IPS-NIHi7 (cell line): ENCODE results near the gene TMEM178B.

Experiments
- DNase-seq: peaks from one replicate; pipeline ENCODE4 v3.0.0; 2012; ENCODE audit warnings: mixed read lengths; ENCODE audit errors: extremely low spot score

TMEM178B gene

DNA sequence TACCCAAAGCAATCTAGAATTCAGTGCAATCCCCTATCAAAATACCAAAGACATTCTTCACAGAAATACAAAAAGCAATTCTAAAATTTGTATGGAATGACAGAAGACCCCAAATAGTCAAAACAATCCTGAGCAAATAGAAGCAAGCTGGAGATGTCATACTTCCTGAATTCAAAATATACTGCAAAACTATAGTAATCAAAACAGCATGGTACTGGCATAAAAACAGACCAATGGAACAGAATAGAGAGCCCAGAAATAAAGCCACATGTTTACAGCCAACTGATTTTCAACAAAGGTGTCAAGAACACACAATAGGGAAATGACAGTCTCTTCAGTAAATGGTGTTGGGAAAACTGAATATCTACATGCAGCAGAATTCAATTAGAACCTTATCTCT lies 353.3 kb downstream of the TMEM178B start:
- DNase-seq = no peak

DNA sequence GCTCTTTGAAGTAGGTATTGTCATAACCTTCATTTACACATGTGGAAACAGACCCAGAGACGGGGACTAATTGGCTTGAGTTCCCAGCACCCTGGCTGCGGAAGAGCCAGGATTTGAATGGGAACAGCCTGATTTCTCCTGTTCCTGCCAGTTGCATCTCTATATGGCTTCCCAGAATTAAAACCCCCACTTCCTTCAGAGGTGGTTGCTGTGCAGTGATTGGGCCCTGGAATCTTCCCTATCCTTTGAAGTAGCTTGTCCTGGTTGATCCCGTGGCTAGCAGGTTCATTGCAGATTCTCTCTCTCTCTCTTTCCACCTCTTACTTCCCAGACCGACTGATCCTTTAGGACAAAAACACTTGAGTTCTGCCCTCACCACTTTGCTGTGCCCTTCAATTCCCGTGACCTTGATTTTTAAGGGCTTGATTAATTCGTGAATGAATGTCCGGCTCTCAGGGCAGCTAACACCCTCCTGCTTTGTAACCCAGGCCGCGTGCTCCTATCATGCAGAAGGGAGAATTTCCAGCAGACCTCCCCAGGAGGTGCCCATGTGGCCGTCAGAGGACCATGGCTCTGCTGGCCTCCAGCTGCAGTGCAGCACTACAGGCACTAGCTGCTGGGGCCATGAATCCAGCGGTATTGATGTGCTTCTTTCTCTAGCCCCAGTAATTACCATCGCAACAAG lies 356.7 kb downstream of the TMEM178B start:
- DNase-seq = peak; percentile 61

DNA sequence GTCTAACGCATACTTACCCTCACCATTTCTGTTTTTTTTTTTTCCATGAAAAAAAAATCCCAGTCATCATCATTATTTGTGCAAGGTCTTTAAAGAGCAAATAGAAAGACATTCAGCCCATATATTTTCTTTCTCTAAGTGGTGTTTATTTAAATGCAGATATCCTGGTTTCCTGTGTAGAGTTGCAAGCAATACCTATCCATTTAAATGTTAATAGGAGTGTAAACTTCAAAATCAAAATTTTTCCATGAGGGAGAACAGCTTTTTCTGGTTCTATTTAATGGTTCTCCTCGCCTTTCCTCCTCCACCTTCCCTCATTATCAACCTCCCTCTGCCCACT lies 357.2 kb downstream of the TMEM178B start:
- no peak for DNase-seq

DNA sequence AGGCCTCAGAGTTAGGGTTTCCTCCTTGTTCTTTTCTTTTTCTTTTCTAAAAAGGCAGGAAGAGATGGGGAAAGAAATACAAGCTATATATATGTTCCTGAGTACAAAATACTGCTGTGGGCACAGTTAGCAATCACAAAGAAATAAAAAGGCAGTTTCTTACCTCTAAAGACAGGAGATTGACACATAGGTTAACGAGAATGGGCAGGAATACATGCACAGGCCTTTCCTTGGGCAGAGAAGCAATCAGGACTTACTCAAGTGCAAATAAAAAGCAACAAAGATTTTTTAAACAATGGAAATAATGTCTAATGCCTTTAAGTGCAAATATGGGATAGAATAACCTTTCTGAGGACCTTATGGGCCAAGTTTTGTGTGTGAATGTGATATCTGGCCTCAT lies 357.8 kb downstream of the TMEM178B start:
- DNase-seq = no peak

DNA sequence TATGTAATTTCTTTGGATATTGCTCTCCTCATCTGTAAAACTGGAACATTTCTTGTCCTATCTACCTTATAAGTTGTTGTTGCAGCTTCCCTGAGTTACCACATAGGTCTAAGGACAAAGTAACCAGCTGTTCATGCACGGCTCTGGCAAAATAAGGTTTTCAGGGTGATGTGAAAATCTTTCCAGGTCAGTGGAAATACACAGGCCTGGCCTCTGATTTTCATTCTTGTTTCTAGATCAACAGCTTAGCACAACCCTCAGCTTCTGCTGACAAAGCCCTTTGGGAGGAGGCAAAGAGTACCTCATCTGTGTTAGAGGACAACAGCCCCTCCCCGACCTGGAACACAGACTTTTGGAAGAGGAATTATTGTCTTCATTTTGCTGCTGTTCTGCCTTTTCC lies 359.8 kb downstream of the TMEM178B start:
- no peak for DNase-seq

DNA sequence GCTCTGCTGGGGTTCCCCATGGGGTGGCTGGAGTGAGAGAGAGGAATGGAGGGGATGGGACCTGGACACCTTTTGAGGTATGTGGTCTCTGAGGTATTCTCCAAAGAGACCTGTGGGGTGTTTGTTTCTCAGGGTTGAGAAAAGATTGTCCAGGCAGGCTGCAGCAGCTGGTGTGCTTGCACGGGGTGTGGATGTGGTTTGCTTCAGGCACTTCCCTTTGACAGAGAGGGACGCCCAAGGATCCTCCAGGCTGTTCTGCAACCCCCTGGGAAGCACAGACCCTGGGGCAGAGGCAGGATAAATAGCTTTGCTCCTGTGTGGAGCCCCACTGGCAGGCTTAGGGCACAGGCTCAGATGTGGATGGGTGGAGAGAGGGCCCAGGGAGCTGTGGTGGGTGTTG lies 362.3 kb downstream of the TMEM178B start:
- no peak for DNase-seq

DNA sequence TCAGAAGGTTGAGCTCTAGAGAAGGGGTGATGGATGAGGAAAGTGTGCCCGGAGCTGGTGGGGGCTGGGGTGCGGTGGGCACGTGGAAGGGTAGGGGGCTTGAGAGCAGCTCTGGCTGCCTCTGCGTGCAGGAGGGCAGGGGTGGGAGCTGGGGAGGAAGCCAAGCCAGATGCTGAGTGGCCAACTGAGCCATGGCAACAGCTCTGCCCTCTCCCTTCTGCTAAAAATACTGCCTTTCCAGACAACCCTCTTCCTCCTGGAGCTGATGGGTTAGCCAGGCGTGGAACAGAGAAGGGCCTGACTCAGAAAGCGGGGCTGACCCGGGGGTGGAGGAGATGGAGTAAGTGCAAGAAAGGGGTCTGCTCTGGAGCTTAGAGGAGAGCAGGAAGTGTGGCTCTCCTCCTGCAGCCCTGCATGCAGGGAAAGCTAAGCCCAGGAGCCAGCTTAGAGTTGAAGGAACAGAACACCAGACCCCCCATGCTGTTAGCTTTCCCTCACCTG lies 362.8 kb downstream of the TMEM178B start:
- DNase-seq = no peak

DNA sequence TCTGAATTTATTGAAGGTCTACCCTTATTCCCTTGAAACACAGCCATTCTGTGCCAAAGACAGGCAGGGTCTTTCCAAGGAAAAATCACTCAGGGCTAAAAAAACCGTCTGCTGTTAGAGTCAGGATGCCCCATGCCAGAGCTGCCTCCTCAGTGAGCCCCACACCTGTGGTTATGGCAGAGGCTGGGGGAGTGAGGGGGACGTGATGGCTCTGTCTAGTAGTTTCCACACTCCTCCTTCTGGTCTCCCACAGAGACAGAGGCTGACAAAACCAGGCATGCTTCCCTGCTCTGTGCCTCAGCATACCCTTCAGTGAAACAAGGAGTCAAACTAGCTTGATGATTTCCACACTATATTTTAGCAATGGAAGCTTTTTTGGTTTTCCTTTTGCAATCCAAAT lies 365.3 kb downstream of the TMEM178B start:
- DNase-seq = no peak

DNA sequence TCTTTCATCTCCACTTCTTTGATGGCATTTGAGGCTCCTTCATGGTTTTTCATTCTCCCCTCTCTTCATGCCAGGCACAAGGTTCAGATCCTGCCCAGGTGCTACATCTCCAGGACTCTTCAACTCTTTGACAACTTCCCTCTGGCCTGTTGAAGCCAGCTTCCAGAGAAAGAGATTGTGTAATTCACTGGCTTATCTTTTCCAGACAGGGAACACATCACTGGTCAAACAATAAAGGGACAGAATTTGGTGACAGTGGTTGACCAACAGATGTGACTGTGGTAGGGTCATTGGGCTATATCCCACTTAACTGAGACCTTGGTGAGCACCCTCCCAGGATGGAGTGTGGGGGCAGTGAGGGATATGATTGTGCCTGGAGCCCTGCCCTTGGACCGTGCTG lies 365.9 kb downstream of the TMEM178B start:
- DNase-seq = no peak

DNA sequence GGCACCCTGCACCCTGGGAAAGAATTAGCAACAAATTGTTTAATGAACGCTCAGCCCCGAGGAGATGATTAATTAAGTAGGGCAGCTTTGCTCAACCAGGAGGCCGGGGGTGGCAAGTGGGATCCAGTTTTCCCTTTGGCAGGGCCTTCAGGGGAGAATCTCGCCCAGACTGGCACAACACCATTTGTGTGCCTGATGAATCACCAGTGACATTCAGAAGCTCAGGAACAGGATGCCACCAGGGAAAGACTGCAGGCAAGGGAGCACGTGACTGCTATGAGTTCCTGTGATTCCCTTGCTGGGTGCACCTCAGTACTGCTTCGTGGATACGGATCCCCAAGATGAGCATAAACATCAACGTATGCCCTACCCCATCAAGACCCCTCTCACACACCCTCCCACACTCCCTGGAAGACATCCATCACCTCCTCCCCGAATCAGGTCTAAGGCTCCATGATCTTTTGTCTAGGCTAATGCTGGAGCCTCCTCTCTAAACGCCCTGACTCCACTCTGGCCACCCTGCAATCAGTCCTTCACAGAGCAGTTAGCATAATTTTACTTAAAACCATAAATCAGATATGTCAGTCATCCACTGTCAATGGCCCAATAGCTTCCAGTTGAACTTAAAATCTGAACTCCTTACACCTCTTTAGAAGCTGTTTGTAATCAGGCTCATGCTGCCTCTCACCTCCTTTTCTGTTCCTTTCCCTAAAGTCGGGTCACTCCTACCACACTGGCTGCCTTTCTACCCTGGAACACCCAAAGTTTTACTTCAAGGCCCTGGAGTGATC lies 368.2 kb downstream of the TMEM178B start:
- no peak for DNase-seq

DNA sequence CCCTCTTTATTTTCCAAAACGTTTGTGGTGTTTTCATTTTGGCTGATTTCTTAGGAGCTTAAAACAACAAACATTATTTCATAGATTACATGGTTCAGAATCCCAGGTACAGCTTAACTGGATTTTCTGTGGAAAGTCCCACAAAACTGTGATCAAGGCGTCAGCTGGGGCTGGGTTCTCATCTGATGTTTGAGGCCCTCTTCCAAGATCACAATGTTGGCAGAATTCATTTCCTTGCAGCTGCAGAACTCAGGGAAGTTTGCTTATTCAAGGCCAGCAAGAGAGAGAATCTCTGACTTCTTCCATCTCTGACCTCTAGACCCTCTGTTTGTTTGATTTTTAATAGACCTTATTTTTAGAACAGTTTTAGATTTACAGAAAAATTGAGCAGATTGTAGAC lies 368.9 kb downstream of the TMEM178B start:
- no peak for DNase-seq

DNA sequence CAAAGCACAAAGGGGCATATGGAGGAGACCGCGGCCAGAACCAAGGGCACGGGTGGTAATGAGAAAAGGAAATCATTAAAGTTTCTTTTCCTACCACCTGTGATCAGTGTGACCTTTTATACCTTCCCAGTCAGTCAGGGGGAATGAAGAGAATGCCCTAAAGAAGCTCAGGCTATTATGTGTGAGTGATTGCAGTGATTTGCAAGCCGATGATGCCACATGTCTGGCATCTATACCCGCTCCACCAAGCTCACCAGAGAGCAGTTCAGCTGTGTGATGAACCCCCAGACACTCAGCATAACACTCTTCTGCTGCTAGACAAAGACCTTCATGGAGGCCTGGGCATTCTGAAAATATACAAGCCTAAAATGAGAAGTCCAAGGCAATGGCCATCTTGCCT lies 371.1 kb downstream of the TMEM178B start:
- no peak for DNase-seq

DNA sequence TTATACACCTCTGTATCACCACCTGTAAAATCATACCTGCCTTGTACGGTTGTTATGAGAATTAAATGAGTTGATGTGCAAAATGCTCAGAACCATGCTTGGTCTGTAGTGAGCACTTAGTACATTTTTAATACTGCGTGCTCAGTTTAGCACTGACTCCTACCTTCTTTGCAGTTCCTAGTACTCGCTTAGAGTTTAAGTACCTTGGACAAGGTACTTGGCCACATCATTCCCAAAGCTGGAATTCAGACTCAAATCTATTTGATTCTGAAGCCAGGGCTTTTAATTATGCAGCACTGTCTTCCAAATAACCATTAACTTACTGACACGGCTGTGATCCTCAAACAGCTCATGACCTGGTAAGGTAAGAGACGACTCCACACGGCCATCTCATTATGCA lies 377.4 kb downstream of the TMEM178B start:
- DNase-seq = no peak

DNA sequence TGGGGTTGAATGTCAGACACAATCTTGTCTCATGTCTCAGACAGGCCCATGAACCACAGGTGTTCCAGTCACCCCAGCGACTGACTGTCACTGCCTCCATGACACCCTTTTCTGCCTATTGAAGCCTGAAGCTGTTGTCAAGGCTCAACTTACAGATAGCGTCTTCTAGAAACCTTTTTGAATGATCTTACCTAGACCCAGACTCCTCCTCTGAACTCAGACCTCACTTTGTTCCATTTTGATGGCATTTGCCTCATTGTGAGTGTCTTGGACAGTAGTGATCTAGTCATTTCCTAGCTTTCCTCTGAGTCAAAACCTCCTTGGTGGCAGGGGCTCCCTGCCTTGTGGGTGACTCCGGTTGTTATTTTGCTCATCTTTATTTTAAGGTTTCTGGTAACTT lies 379.0 kb downstream of the TMEM178B start:
- DNase-seq = no peak

DNA sequence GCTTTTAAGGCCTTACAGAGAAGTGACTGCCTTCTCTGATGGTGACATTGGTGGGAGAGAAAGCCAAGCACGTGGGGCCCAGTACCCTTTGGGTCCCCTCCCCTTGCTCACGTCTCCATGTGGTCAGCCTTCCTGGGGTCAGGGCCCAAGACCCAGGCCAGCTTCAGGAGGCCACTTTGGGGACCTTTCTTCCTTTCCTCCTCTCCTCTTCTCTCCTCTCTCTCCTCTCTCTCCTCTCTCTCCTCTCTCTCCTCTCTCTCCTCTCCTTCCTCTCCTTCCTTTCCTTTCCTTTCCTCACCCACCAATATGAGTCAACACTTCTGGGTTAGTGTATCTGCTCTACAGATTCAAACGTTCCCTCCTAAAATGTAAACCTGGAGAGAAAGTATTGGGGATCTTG lies 380.5 kb downstream of the TMEM178B start:
- DNase-seq = no peak

DNA sequence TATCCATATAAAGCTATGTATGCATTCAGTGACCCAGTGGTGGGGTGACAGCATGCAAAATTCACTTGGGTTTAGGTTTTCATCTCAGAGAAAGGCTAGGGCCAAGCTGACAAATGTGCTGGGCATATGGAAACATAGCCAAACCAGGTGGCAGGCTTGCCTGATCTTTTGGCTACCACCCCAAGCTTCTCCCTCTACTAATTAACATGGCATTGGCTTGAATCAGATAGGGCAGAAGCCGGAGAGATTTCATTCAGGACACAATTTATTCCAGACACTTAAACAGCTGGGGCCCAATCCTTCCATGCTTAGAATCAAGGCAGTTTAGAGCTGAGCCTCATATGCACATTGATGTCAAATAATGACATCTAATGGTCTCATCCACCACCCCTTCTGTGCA lies 381.9 kb downstream of the TMEM178B start:
- DNase-seq = no peak

DNA sequence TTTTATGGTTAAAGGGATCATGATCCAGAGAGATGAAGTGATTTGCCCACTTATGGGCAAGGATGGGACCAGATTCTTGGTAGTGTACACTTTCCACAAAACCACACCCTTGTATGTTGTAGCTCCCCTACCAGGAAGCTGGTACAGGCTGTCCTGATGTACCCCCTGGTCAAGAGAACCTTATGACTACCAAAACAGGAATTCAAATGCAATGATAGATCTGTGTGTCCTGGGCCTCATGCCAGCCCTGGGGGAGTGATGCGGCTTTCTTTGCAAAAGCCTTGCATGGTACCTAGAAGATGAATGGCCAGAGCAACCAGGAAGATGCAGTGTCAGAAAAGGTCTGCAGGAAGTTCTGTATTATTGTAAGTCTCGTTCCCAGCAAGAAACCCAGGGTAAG lies 382.4 kb downstream of the TMEM178B start:
- no peak for DNase-seq

DNA sequence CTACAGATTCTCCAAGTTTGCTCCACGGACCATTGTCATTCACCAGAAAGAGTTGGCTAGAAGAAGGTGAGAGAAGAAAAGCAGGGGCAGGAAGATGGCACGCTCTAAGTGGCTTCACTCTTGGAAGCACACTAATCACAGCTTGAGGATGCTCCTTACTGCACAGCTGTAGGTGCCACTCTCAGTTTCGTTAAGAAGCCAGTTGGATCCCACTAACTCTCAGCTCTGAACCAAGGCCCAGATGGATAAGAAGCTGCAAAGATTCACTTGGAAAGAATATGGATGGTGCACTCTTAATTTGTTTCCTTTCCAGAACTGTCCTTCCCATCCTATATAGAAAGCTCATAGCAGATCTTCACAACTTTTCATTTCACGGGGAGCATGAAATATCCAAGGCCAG lies 382.8 kb downstream of the TMEM178B start:
- no peak for DNase-seq

DNA sequence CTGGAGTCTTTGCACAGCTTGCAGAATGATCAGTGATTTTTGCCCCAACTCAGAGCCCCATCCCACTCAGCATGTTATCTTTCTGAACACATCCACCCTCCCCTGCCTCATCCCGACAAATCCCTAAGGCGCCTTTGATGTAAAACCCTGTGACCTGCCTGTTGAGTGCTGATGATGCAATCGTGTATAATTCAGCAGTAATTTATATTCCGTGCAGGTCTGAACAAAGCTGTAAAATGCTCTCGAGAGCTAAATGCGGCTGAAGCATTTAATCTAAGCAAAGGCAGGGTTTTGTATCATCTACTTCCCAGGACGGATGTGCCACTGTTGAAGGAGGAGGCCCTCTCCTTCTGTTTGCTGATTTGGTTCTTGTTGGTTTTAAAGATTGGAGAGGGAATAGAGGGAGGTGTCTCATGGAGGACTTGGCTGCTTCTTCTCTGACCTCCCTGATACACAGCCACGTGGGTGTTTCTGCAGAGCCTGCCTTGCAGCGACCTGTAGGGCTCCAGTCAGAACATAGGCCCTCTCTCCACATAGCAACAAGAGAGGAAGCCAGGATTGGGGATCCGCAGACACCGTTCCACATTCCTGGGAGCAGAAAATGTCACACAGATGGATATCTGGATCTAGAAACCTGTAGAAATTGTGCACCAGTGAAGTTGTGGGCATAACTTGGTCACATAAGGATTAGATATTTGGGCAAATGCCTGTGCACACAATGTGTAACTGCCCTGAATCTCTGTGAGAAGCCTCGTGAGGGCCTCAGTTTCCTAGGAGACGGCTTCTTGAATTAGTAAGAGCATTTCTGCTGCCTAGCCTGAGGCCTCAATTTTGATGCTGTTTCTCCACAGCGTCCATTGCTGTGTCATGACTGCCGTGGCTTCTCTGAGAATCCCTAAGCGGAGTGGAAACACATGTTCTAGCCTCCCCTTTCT lies 387.2 kb downstream of the TMEM178B start:
- no peak for DNase-seq

DNA sequence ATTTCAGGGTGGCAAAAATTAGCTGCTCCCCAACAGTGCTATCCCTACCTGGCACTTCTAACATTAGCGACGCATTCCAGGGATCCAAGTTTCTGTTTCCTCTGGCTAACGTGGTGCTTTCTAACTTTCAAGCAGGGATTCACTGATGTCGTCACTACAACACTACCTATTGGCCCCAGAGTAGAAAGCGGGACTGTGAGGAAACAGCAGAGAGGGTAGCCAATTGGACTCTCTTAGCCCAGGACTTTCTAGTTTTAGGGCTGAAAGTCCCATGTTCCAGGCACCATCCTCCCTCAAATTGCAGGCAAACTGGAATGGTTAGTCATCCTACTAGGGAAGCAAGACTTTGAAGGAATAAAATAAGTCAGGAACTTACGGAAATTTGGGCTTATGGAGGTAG lies 388.1 kb downstream of the TMEM178B start:
- no peak for DNase-seq

DNA sequence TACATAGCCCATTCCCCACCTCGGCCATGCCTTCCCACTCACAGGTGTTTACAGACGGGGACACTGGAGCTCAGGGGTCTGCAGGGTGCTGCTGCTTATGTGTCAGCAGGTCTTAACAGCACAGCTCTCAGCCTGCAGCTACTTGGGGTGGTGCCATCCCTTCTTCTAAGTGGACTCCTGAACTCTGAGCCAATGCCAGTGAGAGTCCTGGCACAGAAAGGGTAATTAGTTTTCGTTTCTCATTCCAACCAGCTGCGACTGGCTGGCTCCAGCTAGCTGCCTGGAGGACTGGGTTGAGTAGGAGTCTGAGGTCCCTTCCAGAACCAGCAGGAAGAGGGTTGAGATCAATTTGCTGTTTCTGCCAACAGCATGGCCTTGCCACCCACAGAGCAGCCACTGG lies 389.1 kb downstream of the TMEM178B start:
- DNase-seq = no peak

DNA sequence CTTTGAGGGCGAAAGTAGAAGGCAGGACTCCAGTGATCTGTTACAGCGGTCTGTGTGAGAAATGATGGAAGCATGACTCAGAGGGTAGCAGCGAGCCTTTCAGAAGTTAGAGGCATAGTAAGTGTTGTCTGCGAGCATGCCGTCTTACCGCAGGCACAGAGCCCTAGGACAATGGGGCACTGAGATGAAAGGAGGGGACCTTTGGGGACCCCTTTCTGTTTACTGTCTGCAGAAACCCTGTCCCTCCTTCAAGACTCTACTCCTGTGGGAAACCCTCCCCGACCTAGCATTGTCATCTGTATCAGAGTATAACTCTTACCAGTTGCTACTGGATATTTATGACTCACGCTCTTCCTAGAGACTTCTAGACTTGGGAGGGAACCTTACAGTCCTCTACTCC lies 390.1 kb downstream of the TMEM178B start:
- DNase-seq = no peak
